ENCODE measurements around the gene GPR153.

The GPR153 gene

DNA sequence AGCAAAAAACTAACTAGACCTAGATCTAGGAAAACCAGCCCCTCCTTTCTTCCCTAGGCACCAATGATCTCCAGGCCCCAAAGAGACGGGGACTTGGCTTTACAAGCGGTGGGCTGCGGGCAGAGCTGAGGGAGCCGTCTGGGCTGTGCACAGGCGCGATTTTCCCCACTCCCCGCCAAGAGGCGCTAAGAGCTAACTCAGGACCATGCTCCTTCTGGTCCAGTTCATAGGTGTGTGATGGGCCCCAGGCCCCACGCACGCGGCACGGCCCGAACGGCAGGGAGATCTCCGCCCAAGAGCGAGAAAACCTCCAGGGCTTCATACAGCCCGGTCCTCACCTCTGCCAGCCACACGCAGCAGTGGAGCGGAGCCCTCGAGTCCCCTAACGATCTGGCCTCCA lies 7.5 kb upstream of the GPR153 start:
- no peak for FAIRE-seq

DNA sequence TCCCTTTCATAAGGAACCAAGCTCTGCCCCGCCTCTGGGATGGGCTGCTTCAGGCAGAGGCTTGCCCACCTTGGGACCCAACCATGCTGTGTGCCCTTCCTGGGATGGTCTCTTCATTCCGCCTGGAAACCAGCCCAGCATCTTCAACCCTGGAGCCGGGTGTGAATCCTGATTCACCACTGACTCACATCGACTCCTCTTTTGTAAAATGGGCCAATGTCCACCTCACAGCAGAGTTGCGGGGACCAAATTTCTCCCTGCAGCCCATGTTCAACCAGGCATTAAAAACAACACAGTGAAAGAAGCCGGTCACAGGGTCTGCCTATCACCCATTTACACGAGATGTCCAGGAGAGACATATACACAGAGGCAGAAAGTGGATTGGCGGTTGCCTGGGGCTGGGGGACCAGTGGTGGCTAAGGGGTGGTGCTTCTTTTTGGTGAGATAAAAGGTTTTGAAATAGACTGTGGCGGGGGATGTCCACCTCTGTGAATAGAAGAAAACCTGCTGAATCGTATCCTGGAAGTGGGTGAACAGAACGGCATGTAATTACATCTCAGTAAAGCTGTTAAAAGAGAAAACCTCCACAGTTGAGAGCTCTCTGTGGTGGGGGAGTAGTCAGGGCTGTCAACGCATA lies 6.9 kb upstream of the GPR153 start:
- FAIRE-seq = no peak

- FAIRE-seq = no peak
These were observed 5.7 kb upstream of the GPR153 start for GRCh38 chr1:6266641-6267040.

GRCh38 chr1:6265151-6265550 lies 4.3 kb upstream of the GPR153 start:
- no peak for FAIRE-seq

DNA sequence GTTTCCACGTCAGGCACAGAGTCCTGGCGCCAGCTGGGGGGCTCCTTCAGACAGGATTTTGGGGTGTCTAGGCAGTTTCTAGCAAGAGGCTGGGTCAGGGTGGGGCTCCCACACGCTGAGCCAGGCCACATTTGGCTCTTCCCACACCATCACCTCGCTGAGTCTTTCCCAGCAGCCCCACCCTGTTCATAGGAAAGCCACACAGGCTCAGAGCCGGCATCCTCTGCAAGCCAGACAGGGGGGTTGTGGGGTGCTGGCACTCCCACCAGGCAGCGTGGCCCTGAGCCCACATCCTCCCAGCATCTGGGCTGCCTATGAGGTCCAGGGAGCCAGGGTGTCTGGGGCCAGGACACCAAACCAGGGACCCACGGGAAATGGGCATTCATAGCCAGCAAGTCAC lies 2.8 kb upstream of the GPR153 start:
- no peak for FAIRE-seq

DNA sequence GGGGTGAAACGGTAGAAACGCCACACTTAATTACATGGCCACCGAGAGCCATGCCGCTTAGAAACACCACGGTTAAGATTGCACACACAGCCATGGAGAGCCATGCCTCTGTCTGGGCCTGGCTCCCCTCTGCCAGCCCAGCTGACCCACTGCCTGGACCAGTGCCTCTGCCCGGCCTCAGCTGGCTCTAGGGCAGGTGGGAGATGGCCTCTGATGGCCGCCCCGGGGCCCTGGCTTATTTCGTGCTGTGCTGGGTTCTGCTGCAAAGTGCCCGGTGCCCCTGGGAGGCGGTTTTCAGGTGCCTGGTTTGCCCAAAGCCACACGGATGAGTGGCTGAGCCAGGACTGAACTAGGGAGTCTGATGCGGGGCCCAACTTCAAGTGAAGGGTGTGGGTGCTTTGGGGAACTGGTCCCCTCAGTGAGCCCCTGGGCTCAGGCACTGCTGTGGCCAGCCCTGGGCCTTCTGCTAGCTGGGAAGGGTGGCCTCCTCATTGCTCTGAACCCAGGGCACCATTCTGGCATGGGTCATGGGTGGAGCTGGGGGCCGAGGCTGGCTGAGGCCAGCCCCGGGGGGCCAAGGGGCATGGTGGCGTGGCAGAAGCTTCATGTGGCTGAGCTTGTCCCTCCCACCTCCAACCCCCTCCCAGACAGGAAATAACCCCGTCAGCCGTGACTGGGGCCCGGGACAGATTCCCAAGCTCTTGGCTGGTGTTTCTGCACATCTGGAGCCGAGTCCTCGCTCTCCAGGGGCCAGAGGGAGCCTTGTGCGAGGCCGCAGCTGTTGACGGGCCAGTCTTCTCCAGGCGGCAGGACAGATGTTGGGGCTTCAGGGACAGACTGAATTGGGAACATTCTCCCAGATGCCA lies 1.9 kb upstream of the GPR153 start:
- no peak for FAIRE-seq

- FAIRE-seq = no peak
These were observed 707 bp upstream of the GPR153 start for GRCh38 chr1:6261615-6261995.

GRCh38 chr1:6260433-6260934 lies 414 bp downstream of the GPR153 start:
- FAIRE-seq = no peak

DNA sequence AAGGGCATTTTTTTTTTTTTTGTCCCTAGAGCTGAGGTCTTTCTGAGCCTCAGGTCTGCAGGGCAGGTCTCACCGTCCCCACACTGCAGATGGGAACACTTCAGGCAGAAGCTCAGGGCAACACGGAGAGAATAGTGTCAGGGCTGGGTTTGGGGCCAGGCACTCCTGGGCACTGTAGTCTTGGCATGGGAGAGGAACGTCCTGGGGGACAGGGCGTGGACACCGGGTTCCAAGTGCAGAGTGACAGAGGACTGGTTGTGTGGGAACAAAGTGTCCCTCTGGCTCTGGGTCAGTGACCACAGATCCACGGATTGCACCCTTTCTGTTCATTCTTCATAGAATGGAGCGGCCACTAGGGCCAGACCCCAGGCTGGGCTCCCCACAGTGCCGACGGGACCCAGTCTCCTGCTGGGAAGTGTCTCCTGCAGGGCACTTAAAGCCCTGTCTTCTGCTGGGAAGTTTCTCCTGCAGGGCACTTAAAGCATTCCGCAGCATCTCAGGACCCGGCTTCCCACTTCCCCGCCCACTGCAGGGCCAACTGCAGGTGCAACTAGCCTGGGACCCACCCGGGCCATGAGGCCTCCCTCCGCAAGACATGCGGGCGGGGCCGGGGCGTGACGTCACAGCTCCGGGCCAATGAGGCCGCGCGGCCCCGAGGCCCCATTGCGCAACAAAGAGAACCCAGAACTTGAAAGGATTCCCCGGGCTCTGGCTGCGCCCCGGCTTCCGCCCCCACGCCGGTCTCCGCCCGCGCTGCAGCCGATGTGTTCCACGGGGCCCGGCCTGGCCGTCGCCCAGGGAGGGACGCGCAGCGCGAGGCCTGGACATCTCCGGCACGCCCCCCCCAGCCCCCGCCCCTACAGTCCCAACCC lies 1.2 kb downstream of the GPR153 start:
- FAIRE-seq = no peak

DNA sequence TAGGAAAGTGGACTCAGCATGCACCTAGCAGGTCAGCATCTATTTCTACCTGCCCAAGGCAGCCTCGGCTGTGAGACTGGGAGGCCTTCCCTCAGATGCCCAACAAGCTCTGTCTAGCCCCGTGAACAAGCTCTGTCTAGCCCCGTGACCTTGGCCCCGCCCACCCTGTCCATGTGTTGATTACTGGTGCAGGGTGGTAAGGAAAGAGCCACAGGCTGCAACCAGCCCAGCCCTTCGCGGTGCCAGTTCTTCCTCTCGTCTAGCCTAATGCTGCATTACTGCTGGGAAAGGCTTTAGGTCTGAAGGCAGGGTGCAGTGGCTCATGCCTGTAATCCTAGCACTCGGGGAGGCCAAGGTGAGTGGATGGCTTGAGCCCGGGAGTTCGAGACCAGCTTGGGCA lies 2.2 kb downstream of the GPR153 start:
- FAIRE-seq = no peak

DNA sequence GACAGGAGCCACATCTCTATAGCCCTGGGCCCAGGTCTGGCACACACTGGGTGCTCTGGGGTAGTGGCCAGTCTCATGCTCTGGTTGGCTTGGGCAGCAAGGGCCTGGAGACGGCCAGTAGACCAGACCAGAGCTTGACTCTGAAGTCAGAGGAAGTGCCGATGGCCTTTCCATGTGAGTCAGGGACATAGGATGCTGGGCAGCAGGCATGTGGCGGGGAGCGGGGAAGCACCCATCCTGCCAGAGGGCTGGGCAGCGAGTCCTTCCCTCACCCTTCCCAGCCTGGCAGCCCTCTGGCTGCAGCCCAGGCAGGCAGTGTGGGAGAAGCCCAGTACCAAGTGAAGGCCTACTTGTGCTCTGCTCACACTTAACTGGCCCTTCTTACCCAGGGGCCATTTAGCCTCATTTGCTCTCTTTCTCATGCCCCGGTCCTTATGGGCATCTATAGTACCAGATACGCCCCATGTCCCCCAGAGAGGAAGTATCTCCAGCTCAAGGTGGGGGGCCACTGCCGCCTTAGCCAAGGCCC lies 3.3 kb downstream of the GPR153 start:
- no peak for FAIRE-seq

DNA sequence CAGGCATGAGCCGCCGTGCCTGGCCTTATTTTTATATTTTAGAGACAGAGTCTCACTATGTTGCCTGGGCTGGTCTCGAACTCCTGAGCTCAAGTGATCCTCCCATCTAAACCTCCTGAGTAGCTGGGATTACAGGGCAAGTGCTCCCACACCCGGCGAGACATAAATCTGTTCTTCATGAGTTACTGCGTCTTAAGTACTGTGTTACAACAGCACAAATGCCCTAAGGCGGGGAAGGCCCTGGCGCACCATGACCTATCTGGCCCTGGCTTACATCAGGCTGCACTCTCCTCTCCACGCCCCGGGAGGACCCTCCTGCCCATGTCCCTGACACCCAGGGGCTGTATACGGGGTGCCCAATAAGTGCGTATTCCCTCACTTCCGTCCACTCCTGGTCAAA lies 4.3 kb downstream of the GPR153 start:
- no peak for FAIRE-seq

- FAIRE-seq = no peak
These were observed 6.2 kb downstream of the GPR153 start for GRCh38 chr1:6254691-6255090.

DNA sequence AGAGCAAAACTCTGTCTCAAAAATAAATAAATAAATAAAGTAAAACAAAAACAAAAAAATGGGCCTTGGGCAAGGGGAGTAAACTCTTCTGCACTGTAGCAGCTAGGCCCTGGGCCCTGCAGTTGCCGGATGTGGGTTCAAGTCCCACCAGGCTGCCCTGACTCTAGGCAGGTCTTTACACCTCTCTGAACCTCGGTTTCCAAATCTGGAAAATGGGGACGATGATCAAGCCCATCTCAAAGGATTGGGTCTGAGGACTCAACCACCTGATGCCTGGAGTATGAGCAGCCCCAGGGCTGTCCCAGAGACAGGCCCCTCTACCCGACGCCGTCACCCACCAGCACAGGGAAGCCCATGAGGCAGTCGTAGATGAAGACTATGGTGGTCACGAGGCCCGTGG lies 7.5 kb downstream of the GPR153 start:
- no peak for FAIRE-seq

DNA sequence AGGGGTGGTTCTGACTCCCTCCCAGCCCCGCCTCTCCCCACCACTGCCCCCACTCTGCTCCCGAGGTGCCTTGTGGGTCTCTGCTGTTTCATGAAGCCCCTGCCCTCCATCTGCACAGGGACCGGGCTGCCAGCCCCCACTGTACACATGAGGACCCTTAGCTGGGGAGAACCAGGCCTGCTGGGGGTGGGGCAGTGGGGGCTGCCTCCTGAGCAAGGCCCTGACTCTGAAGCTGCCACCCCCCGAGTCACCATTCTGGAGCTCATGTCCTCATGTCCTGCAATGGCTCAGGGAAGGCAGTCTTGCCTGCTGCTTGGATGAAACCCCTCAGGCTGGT lies 8.6 kb downstream of the GPR153 start:
- FAIRE-seq = no peak

DNA sequence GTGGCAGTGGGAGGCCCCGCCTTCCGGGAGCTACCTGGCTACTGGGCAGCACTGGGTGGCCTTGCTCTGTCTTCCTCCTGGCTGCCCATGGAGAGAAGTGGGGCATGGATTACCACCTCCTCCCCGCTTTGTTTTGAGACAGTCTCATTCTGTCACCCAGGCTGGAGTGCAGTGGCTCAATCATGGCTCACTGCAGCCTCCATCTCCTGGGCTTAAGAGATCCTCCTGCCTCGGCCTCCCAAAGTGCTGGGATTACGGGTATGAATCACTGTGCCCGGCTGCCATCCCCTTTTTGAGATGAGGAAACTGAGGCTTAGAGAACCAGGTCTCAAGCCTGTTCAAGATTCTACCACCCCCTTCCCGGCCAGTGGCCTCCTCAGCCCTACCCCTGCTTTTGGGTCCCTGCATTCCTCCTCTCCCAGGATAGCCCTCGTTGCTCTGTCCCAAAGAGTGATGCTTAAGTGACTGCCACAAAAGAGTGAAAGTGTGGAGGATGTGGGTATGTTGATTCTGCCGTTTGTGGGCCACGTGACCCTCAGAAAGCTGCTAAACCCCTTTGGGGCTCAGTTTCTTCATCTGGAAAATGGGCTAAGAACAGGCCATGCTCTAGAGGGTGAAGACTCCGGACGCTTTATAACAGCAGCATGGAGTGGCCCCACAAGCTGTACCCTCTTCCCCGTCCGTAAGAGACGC lies 9.1 kb downstream of the GPR153 start:
- no peak for FAIRE-seq

- FAIRE-seq = no peak
These were observed 9.7 kb downstream of the GPR153 start for GRCh38 chr1:6251233-6251632.

- no peak for FAIRE-seq
These were observed 10.9 kb downstream of the GPR153 start for GRCh38 chr1:6249739-6250689.

DNA sequence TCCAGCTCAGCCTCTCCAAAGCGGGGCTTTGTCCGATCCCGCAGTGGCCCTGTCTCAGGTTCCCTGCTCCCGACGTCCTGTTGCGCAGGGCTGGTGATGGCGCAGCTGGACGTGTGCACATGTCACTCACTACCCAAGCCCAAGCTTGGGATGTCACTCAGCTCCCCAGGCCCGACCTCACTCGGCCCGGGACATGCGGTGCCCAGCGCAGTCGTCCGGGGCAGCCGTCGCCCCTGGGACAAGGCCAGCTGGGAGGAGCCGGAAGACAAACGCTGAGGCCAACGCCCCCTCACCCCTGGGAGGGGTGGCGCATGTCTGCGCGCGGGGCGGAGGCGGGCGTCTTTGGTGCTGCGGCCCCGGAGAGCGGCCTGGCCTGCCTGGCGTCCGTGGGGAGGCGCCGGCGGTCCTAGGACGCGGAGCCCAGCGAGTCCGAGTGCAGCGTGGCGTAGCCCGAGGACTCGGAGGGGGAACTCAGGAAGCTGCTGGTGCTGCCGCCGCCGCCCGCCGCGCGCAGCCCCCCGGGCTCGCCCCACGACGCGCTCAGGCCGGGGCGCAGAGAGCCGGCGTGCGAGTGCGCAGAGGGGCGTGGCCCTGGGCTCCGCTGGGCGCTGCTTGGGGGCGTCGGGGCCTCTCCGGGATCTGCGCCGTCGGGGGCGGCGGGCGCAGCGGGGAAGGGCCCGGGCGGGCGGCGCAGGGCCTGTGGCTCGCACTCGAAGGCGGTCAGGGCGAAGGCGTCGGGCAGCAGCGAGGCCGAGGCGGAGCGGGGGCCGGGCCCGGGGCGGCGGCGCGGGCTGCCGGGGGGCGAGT lies 11.8 kb downstream of the GPR153 start:
- FAIRE-seq = no peak

DNA sequence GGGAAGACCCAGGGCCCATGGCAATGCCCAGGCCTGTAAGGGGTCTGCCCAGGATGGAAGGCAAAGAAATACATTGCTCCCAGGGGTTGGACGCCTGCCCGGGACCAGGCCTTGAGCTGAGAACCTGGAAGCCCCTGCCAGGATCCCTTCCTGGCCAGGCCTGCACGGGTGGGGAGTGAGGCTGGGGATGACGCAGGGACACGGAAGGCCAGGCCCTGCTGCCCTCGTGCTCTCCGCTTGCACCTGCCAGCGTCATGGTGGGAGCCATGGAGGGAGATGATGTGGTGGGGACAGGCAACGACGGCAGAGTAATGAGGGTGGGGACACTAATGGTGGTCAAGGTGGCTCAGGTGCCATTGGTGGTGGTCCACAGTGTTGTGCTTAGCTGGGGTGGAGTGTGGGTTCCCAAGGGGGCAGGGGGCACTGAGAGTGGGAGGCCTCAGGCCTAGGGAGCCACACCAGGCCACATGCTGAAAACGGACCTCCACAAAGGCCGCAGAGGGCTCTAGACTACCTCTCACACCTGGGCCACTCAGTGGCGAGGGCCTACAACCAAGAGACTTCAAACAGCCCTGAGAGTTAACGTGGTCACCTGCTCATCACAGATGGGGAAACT lies 12.6 kb downstream of the GPR153 start:
- no peak for FAIRE-seq
